Mucosa of rectum (tissue), 2 donors: Measurements from ENCODE around the gene MYO6.

ENCODE experiments used
- H3K27ac ChIP-seq, 2 donors: one replicate each; pipeline ENCODE4 v1.7.0; 2013; ENCODE audit warnings: inconsistent platforms in 2 of 2, low read depth in 2 of 2, low read length in 2 of 2
- H3K27me3 ChIP-seq, 2 donors: one replicate each; pipeline ENCODE4 v1.7.0; 2013; ENCODE audit warnings: low read length in 2 of 2; ENCODE audit not compliant: control insufficient read depth in 2 of 2, insufficient read depth in 2 of 2
- H3K36me3 ChIP-seq, 2 donors: one replicate each; pipeline ENCODE4 v1.7.0; 2013; ENCODE audit warnings: low read length in 2 of 2; ENCODE audit not compliant: control insufficient read depth in 2 of 2, insufficient read depth in 2 of 2
- H3K4me1 ChIP-seq, 2 donors: one replicate each; pipeline ENCODE4 v1.7.0; 2013; ENCODE audit warnings: low read length in 2 of 2, mild to moderate bottlenecking in 1 of 2; ENCODE audit not compliant: control insufficient read depth in 2 of 2, insufficient read depth in 2 of 2
- H3K4me3 ChIP-seq, 2 donors: one replicate each; pipeline ENCODE4 v1.7.0; 2013; ENCODE audit warnings: low read length in 2 of 2
- H3K9ac ChIP-seq, 2 donors: one replicate each; pipeline ENCODE4 v1.7.0; 2013; ENCODE audit warnings: low read length in 2 of 2, low read depth in 1 of 2, mild to moderate bottlenecking in 1 of 2
- H3K9me3 ChIP-seq, 2 donors: one replicate each; pipeline ENCODE4 v1.7.0; 2013; ENCODE audit warnings: low read length in 2 of 2; ENCODE audit not compliant: control insufficient read depth in 2 of 2
- donor health status: healthy.
- donor health status: Normal muscosa, but diverticular disease.

The MYO6 gene

DNA sequence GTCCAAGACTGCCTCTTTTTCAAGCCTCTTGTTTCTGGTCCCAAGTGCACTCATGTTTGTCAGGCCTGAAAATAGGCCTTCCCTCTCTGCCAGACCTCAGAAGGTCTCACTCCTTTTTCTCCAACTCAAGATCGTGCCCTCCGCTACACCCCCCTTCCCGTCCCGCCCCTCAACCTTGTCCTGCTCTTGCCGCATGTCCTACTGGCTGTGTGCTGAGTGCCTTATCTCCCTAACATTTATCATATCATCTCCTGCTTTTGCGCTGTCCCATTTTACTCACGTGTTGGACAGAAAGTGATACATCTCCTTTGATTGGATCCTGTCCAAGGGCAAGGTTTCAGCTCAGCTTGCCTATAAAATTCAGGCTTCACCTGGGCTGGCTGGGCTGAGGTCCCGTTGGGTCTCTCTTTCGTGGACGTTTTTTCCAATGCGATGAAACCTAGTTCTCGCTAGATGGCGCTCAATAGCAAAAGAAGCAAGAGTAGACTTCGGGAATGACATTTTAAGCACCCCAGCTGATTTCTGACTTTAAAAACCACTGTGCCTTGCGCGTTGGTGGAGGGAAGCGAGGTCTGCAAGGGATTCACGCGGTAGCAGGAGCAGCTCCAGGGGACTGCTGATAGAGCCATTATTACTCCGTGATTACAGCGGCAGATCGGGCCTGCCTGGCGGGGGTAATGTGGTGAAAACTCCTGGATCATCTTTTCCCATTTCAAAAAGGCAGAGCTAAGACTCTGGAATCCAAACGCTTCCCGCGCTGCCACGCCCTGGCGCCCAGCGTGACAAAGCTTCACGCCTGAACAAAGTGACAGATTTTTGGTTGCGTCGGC, 185.8 kb downstream of the MYO6 start:
- H3K27ac ChIP-seq = no peak overlapping the region
- H3K36me3 ChIP-seq = no peaks in the 10 kb centered on the region

DNA sequence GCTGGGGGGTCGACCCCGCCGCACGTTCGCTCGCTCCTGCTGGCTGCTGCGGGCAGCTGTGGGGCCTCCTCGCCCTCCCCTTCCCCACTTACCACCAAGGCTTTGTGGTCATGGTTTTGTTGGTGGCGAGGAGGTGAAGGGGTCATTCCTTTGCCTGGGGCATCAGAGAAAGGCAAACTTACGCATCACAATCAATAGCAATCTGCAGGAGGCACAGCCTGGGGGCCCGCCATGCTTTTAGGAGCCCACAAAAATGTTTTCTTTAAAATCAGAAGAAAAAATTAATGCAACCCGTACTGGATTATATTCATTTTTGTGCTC, 186.4 kb downstream of the MYO6 start:
- Histone ChIP-seq H3K9ac (peak overlapping the region in 1 of 2 donors; percentile 40), H3K27me3 (no peaks in the 10 kb centered on the region), H3K4me1 (peaks cover 3 to 4% of the 10 kb centered on the region in 2 donors), H3K36me3 (no peaks in the 10 kb centered on the region), H3K4me3 (peak overlapping the region in 1 of 2 donors; percentile 59), H3K27ac (no peak overlapping the region), H3K9me3 (no peaks in the 10 kb centered on the region)

More for the DNA sequence above, 185.8 kb downstream of the MYO6 start:
- H3K4me3 ChIP-seq = peak overlapping the region; percentile 46 to 59
- H3K9ac ChIP-seq = peak overlapping the region in 1 of 2 donors; percentile 40
- H3K9me3 ChIP-seq = no peaks in the 10 kb centered on the region
- H3K4me1 ChIP-seq = peaks cover 3 to 4% of the 10 kb centered on the region in 2 donors
- no peaks in the 10 kb centered on the region for H3K27me3 ChIP-seq

DNA sequence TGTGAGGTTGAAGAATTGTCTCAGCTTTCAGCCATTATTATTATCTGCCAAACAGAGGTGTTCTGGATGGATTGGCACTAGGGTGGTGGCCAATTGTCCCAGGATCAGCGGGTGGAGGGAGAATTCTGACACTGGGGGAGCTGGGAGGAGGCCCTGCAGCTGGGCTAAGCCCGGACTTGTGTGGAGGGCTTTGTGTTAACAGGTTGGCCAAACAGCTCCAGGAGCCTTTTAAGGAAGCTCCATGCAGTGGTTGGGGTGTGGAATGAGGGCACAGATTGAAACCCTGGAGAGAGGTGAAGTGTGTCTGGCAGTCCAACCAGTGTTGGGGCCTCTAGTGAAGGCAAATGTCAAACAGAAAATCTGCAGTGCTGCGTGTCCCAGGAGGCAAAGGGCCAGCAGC, 187.6 kb downstream of the MYO6 start:
- H3K27ac ChIP-seq = no peak overlapping the region
- H3K9me3 ChIP-seq = no peaks in the 10 kb centered on the region

DNA sequence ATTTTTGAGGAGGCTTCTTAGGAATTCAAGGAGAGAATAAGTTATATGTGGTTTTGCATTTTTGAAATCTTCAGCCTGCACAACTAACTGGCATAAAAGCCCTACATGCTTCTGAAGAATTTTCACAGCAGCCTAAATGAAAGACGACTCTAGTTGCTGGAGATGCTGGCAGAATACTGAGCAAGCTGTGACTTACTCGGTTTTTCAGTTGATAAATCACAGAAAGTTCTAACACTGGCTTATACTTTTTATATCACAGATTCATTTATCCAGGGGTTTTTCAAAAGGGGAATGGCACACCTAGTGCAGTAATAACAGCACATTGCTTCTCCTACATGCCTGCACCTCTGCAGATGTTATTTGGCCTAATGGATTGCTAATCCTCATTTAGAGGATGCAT, 188.8 kb downstream of the MYO6 start:
- Histone ChIP-seq H3K27me3 (no peaks in the 10 kb centered on the region), H3K27ac (no peak overlapping the region), H3K36me3 (no peaks in the 10 kb centered on the region), H3K4me1 (peaks cover 3 to 4% of the 10 kb centered on the region in 2 donors), H3K9me3 (no peaks in the 10 kb centered on the region), H3K9ac (no peak overlapping the region), H3K4me3 (no peak overlapping the region)

More for the DNA sequence above, 187.6 kb downstream of the MYO6 start:
- Histone ChIP-seq H3K36me3 (no peaks in the 10 kb centered on the region), H3K4me3 (no peak overlapping the region), H3K9ac (no peak overlapping the region), H3K4me1 (peaks cover 3 to 4% of the 10 kb centered on the region in 2 donors), H3K27me3 (no peaks in the 10 kb centered on the region)

DNA sequence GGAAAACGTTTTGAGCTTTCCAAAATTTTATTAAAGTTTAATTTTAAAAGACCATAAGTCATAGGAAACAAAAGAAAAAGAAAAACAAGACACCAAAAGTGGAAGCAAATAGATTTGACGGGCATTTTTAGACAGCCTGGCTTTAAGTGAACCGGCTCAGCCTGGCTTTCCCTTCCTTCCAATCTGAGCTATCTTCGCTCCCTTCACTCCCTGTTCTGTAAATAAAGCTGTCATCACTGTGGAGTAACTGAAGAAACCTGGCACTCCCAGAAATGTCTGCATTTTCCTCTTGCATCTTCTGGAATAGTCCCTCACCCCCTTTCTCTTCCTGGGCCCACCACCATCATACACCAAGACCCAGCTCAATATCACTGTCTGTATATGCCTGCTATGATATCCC, 191.5 kb downstream of the MYO6 start:
- peaks cover 0 to 4% of the 10 kb centered on the region in 2 donors for H3K27me3 ChIP-seq

DNA sequence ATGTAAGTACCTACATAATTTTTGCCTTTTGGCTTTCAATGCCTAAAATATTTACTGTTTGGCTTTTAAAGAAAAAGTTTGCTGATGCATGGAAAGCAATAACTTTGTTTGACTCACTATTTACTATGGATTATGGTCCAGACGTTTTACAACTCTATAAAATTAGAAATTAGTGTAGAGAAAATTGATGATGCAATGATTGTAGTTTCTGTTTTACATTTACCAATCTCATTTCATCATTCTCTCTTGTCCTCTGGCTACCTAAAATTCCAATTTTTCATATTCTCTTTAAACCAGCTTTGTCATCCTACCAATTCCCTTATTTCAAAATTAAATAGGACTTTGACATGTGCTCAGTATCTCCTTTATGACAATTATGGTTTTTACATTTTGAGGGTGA, 192.5 kb downstream of the MYO6 start:
- H3K9ac ChIP-seq = no peak overlapping the region
- no peaks in the 10 kb centered on the region for H3K9me3 ChIP-seq
- no peaks in the 10 kb centered on the region for H3K36me3 ChIP-seq
- H3K4me1 ChIP-seq = no peaks in the 10 kb centered on the region
- H3K4me3 ChIP-seq = no peak overlapping the region
- H3K27ac ChIP-seq = no peak overlapping the region
- H3K27me3 ChIP-seq = peaks cover 2 to 4% of the 10 kb centered on the region in 2 donors

More for the DNA sequence above, 191.5 kb downstream of the MYO6 start:
- Histone ChIP-seq H3K36me3 (no peaks in the 10 kb centered on the region), H3K4me1 (no peaks in the 10 kb centered on the region), H3K4me3 (no peak overlapping the region), H3K27ac (no peak overlapping the region), H3K9ac (no peak overlapping the region), H3K9me3 (no peaks in the 10 kb centered on the region)

DNA sequence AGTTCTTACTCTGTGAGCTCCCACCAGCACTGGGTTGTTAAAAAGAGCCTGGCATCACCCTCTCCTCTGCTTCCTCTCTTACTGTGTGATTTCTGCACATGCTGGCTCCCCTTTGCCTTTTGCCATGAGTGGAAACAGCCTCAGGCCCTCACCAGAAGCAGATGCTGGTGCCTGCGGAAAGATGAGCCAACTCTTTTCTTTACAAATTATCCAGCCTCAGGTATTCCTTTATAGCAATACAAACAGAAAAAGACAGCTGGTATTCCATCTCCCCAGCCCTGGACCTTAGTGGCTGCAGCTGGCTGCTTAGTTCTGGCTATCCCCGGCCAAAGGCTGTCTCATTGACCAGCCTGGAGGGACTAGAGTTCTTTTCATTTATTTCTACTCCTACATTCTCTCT, 194.3 kb downstream of the MYO6 start:
- H3K9me3 ChIP-seq = no peaks in the 10 kb centered on the region
- no peak overlapping the region for H3K4me3 ChIP-seq
- peaks cover 2 to 4% of the 10 kb centered on the region in 2 donors for H3K27me3 ChIP-seq
- no peak overlapping the region for H3K27ac ChIP-seq
- no peak overlapping the region for H3K9ac ChIP-seq
- no peaks in the 10 kb centered on the region for H3K36me3 ChIP-seq
- no peaks in the 10 kb centered on the region for H3K4me1 ChIP-seq

DNA sequence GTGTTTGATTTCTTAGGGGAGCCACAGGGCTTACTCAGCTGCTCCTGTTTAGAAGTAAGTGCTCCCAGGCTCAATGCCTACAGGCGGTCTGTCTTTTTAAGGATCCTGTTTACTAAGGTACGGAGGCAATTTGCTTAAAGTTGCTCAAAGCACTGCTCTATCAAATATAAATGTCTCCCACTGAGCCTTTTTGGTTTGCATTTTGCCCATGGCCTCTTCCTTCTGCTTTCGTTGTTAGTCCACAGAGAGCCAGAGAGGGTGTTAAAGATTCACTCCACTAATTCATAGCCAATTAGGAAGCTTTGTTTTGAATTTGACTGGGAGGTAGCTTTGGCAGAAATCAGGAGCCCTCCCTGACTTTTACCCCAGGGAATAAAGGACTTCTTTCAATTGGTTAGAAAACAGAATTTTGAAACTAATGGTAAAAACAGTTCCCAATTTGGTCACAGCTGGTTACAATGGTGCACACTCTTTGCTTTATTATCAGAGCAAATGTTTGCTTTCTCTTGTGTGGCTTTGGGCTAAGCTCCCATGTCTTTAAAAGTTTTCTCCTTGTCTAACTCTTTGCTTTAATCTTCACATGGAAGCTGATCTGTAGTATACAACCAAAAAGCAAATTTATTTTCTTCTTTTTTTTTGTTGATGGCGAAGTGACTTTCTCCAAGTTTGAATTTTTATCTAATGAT, 197.2 kb downstream of the MYO6 start:
- Histone ChIP-seq H3K27me3 (peaks cover 2 to 4% of the 10 kb centered on the region in 2 donors), H3K9me3 (no peaks in the 10 kb centered on the region), H3K36me3 (no peaks in the 10 kb centered on the region), H3K4me1 (no peaks in the 10 kb centered on the region), H3K4me3 (no peak overlapping the region), H3K9ac (no peak overlapping the region), H3K27ac (no peak overlapping the region)

DNA sequence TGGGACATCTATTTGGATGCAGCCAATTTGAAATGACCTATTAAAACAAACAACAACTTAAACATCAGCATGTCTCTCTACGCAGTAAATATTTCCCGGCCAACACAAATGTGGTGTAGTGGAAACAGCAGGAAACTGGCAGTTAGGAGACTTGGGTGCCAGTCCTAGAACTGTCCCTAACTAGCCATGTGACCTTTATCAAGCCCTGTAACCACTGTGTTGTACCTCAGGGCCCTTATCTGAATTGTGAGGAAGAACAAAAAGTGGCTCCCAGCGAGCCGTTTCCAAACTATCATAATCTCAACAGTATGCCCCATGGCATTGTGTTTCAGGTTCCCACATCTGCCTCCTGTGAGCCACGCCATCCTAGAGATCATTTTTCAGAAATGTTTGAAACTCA, 198.9 kb downstream of the MYO6 start:
- no peak overlapping the region for H3K27ac ChIP-seq

DNA sequence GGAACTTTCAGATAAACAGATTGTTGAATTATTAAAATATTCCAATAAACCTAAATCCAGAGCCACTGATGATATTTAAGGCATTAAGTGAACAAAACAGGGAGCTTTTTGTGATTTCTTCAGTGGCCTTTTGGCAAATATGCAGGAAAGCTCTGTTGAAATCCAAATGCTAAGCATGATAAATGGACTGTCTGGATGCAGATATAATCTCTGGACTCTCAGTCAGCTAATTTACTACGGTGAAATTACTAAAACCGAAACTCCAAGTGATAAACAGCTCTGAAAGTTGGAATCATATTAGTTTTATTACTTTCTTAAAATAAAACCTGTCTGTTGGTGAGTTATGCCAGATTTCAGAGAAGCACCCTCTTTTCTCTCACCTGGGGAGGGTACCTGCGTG, 203.1 kb downstream of the MYO6 start:
- Histone ChIP-seq H3K36me3 (no peaks in the 10 kb centered on the region), H3K9me3 (no peaks in the 10 kb centered on the region), H3K4me3 (no peak overlapping the region), H3K4me1 (no peaks in the 10 kb centered on the region), H3K27ac (no peak overlapping the region), H3K27me3 (no peaks in the 10 kb centered on the region), H3K9ac (no peak overlapping the region)

More for the DNA sequence above, 198.9 kb downstream of the MYO6 start:
- no peak overlapping the region for H3K4me3 ChIP-seq
- H3K36me3 ChIP-seq = no peaks in the 10 kb centered on the region
- peaks cover 2 to 4% of the 10 kb centered on the region in 2 donors for H3K27me3 ChIP-seq
- H3K9me3 ChIP-seq = no peaks in the 10 kb centered on the region
- H3K9ac ChIP-seq = no peak overlapping the region
- H3K4me1 ChIP-seq = no peaks in the 10 kb centered on the region
